Breast epithelium (tissue), 4 donors: ENCODE data around the gene PUSL1. TPM values are rescaled to one million over a fixed set of nuclear protein-coding genes. Genes with fewer than 3 reads are reported as not detected.
A peak's percentile ranks its signal among the peaks of the same experiment; 100 is the strongest.

Experiments used
- DNase-seq, 2 donors: peaks; one replicate each; pipeline ENCODE4 v3.0.0-alpha.2; 2019; ENCODE audit warnings: low spot score in 2 of 2
- H3K27ac ChIP-seq, 2 donors: fragments of 200-600 bp; sonication (generic) in 1 of 2; one replicate each; pipeline ENCODE4 v1.5.1; 2016 to 2019; ENCODE audit warnings: mild to moderate bottlenecking in 1 of 2
- H3K27me3 ChIP-seq, 2 donors: fragments of 200-600 bp; sonication (generic) in 1 of 2; one replicate each; pipeline versions ENCODE4 v1.5.1 to v1.6.0; 2017 to 2019; ENCODE audit warnings: control low read depth in 1 of 2, mild to moderate bottlenecking in 1 of 2
- H3K36me3 ChIP-seq: fragments of 200-600 bp; one replicate; pipeline ENCODE4 v1.5.1; 2019
- H3K4me1 ChIP-seq, 2 donors: fragments of 200-600 bp; sonication (generic); one replicate each; pipeline ENCODE4 v1.5.1; 2016 to 2019; ENCODE audit warnings: control low read depth in 1 of 2
- H3K4me3 ChIP-seq, 3 donors: fragments of 200-600 bp; sonication (generic); 1 replicate in 2 of 3; 2 replicates in 1 of 3; pipeline ENCODE4 v1.5.1; 2016 to 2019; ENCODE audit warnings: mild to moderate bottlenecking in 3 of 3, moderate library complexity in 2 of 3
- H3K9me3 ChIP-seq, 2 donors: fragments of 200-600 bp; sonication (generic) in 1 of 2; one replicate each; pipeline ENCODE4 v1.5.1; 2016 to 2019; ENCODE audit warnings: control low read depth in 1 of 2
- POLR2A ChIP-seq: fragments of 450-650 bp; IDR thresholded peaks from one replicate; pipeline ENCODE4 v1.6.1; 2016; ENCODE audit warnings: antibody characterized with exemption, mild to moderate bottlenecking, moderate library complexity
- POLR2AphosphoS5 ChIP-seq, 3 donors: sonication (generic); formaldehyde crosslinking; IDR thresholded peaks; one replicate each; pipeline ENCODE4 v1.6.1; 2017; ENCODE audit warnings: antibody characterized with exemption in 3 of 3
- intact Hi-C: fragments of 100-400 bp; cut with DNase I; formaldehyde crosslinking; loops from one replicate; pipeline ENCODE4 v1.15.1; 2023; ENCODE audit warnings: low total_unique reads
- total RNA-seq, 3 donors: library from RNA; depleted of rRNA; stranded (reverse); fragments of >200 nt; gene quantifications; one replicate each; pipeline ENCODE4 v1.1.0, GENCODE V29; 2016
- TF ChIP-seq, protein P1 (sequence below), 3 donors: fragments of 450-650 bp; IDR thresholded peaks; one replicate each; pipeline ENCODE4 v1.5.1; 2016 to 2017; ENCODE audit warnings: antibody characterized with exemption in 3 of 3, mild to moderate bottlenecking in 3 of 3, moderate library complexity in 3 of 3

The PUSL1 gene
- total RNA-seq, 3 donors from 2014 or later, result 16.0 to 27.5 (median 22.0) TPM

DNA sequence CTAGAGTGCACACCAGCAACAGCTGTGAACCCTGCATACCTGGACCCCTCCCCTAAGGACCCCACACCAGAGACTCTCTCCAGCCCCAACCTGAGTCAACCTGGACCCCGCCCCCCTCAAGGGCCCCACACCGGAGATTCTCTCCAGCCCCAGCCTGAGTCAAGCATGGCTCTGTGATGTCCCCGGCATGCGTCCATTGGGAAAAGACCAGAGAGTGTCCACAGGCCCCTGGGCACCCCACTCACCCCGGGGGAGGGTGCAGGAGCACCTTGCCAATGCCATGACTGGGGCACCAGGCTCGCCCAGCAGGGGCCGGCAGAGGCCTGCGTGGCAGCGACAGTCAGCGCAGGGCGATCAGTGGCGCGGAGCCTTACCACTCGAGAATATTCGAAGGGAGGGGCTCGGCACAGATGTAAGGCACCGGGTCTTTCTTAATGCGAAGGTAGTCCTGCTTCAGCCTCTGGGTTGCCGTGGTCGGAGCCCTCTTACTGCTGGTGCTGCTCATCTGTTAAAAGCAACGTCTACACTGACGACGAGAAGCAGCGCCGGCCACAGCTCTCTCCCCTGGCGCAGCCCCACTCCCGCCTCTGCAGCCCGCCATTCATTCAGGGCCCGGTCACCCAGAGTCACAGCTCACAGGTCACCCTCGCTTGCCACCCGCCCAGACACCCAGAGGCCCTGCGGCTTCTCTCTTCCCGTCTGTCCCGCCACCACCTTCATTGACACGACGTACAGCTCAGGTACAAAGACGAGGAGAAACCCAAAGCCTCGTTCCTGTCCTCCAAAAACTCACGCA, 40.7 kb upstream of the PUSL1 start:
- H3K27me3 ChIP-seq, result no peaks in the 10 kb centered on the region
- TF ChIP-seq POLR2AphosphoS5 (IDR thresholded peaks at IDR 0.05) (no peak), POLR2A (no peak)
- TF ChIP-seq, protein P1, sequence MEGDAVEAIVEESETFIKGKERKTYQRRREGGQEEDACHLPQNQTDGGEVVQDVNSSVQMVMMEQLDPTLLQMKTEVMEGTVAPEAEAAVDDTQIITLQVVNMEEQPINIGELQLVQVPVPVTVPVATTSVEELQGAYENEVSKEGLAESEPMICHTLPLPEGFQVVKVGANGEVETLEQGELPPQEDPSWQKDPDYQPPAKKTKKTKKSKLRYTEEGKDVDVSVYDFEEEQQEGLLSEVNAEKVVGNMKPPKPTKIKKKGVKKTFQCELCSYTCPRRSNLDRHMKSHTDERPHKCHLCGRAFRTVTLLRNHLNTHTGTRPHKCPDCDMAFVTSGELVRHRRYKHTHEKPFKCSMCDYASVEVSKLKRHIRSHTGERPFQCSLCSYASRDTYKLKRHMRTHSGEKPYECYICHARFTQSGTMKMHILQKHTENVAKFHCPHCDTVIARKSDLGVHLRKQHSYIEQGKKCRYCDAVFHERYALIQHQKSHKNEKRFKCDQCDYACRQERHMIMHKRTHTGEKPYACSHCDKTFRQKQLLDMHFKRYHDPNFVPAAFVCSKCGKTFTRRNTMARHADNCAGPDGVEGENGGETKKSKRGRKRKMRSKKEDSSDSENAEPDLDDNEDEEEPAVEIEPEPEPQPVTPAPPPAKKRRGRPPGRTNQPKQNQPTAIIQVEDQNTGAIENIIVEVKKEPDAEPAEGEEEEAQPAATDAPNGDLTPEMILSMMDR (IDR thresholded peaks at IDR 0.05), result no peak
- peaks cover 13 to 22% of the 10 kb centered on the region in 2 donors for H3K4me1 ChIP-seq
- intact Hi-C loops, result no loop called here
- no peak for DNase-seq
- no peak overlapping the region for H3K4me3 ChIP-seq
- H3K27ac ChIP-seq, result no peak overlapping the region
- H3K36me3 ChIP-seq, result no peaks in the 10 kb centered on the region
- no peaks in the 10 kb centered on the region for H3K9me3 ChIP-seq

GRCh38 chr1:1268284-1268682, 40.1 kb upstream of the PUSL1 start:
- no peaks in the 10 kb centered on the region for H3K9me3 ChIP-seq
- no peak overlapping the region for H3K4me3 ChIP-seq
- DNase-seq, result no peak
- H3K27me3 ChIP-seq, result no peaks in the 10 kb centered on the region
- intact Hi-C loops, result no loop called here
- H3K4me1 ChIP-seq, result peaks cover 13 to 22% of the 10 kb centered on the region in 2 donors
- no peak overlapping the region for H3K27ac ChIP-seq
- TF ChIP-seq, protein P1 (IDR thresholded peaks at IDR 0.05), result no peak
- no peak for TF ChIP-seq POLR2AphosphoS5 (IDR thresholded peaks at IDR 0.05)
- no peak for TF ChIP-seq POLR2A
- H3K36me3 ChIP-seq, result no peaks in the 10 kb centered on the region

GRCh38 chr1:1270813-1271212, 37.6 kb upstream of the PUSL1 start:
- DNase-seq, result no peak
- no peaks in the 10 kb centered on the region for H3K36me3 ChIP-seq
- H3K27me3 ChIP-seq, result no peaks in the 10 kb centered on the region
- intact Hi-C loops, result no loop called here
- H3K4me1 ChIP-seq, result peaks cover 13 to 22% of the 10 kb centered on the region in 2 donors
- peak overlapping the region in 1 of 2 donors; percentile 38 for H3K27ac ChIP-seq
- peak overlapping the region in 1 of 3 donors; percentile 52 for H3K4me3 ChIP-seq
- no peaks in the 10 kb centered on the region for H3K9me3 ChIP-seq
- TF ChIP-seq, protein P1 (IDR thresholded peaks at IDR 0.05), result no peak
- TF ChIP-seq POLR2A, result no peak
- TF ChIP-seq POLR2AphosphoS5 (IDR thresholded peaks at IDR 0.05), result no peak

GRCh38 chr1:1272341-1273208, 35.8 kb upstream of the PUSL1 start:
- H3K27ac ChIP-seq, result peak overlapping the region; percentile 81 to 84
- intact Hi-C loops, result no loop called here
- H3K4me3 ChIP-seq, result peak overlapping the region; percentile 71 to 88 (median 75)
- no peaks in the 10 kb centered on the region for H3K27me3 ChIP-seq
- no peaks in the 10 kb centered on the region for H3K9me3 ChIP-seq
- DNase-seq, result peak; percentile 60 to 72
- no peak for TF ChIP-seq POLR2A
- TF ChIP-seq, protein P1 (IDR thresholded peaks at IDR 0.05), result no peak
- no peak for TF ChIP-seq POLR2AphosphoS5 (IDR thresholded peaks at IDR 0.05)
- no peaks in the 10 kb centered on the region for H3K36me3 ChIP-seq
- H3K4me1 ChIP-seq, result peaks cover 13 to 22% of the 10 kb centered on the region in 2 donors

GRCh38 chr1:1273209-1273511, 35.2 kb upstream of the PUSL1 start:
- intact Hi-C loops, result no loop called here
- H3K36me3 ChIP-seq, result no peaks in the 10 kb centered on the region
- peaks cover 13 to 22% of the 10 kb centered on the region in 2 donors for H3K4me1 ChIP-seq
- no peaks in the 10 kb centered on the region for H3K9me3 ChIP-seq
- H3K4me3 ChIP-seq, result peak overlapping the region; percentile 71 to 88 (median 75)
- no peaks in the 10 kb centered on the region for H3K27me3 ChIP-seq
- H3K27ac ChIP-seq, result peak overlapping the region; percentile 81 to 84
- no peak for DNase-seq
- TF ChIP-seq, protein P1 (IDR thresholded peaks at IDR 0.05), result no peak
- TF ChIP-seq POLR2AphosphoS5 (IDR thresholded peaks at IDR 0.05), result no peak
- TF ChIP-seq POLR2A, result no peak
